RWPE2 (cell line): ENCODE results near the gene NCOA3.
A peak's percentile ranks its signal among the peaks of the same experiment; 100 is the strongest.

ENCODE experiments used
- ATAC-seq: fragments of 200-7000 bp; cut with Tn5 transposase; 3 replicates; pipeline ENCODE4 v1.9.1; 2021; ENCODE audit warnings: low read depth
- DNase-seq: peaks from one replicate; pipeline ENCODE4 v3.0.0-alpha.2; 2020; ENCODE audit warnings: low spot score
- H3K27ac ChIP-seq: fragments of 450-650 bp; 2 replicates; pipeline ENCODE4 v1.5.1; 2017; ENCODE audit warnings: mild to moderate bottlenecking; ENCODE audit not compliant: poor library complexity, severe bottlenecking
- H3K27me3 ChIP-seq: fragments of 250-450 bp; sonication (Bioruptor Pico); 2 replicates; pipeline ENCODE4 v1.5.1; 2021; ENCODE audit warnings: mild to moderate bottlenecking, moderate library complexity; ENCODE audit not compliant: insufficient read depth, poor library complexity, severe bottlenecking
- H3K36me3 ChIP-seq: fragments of 250-450 bp; sonication (Bioruptor Pico); 2 replicates; pipeline ENCODE4 v1.5.1; 2020; ENCODE audit warnings: low read depth, mild to moderate bottlenecking, moderate library complexity
- H3K4me1 ChIP-seq: fragments of 250-450 bp; sonication (Bioruptor Pico); 2 replicates; pipeline ENCODE4 v1.5.1; 2021; ENCODE audit warnings: mild to moderate bottlenecking, moderate library complexity; ENCODE audit not compliant: insufficient read depth, poor library complexity, severe bottlenecking
- H3K4me3 ChIP-seq: fragments of 250-450 bp; sonication (Bioruptor Pico); 2 replicates; pipeline ENCODE4 v1.5.1; 2021; ENCODE audit warnings: mild to moderate bottlenecking, moderate library complexity; ENCODE audit not compliant: severe bottlenecking
- H3K9me3 ChIP-seq: fragments of 250-450 bp; sonication (Bioruptor Pico); 2 replicates; pipeline ENCODE4 v1.5.1; 2021; ENCODE audit warnings: mild to moderate bottlenecking, moderate library complexity; ENCODE audit not compliant: severe bottlenecking
- TF ChIP-seq, protein P1 (sequence below): fragments of 450-650 bp; IDR thresholded peaks from one replicate; pipeline ENCODE4 v1.5.1; 2017; ENCODE audit warnings: mild to moderate bottlenecking, moderate library complexity; ENCODE audit not compliant: poor library complexity, severe bottlenecking

Gene NCOA3

DNA sequence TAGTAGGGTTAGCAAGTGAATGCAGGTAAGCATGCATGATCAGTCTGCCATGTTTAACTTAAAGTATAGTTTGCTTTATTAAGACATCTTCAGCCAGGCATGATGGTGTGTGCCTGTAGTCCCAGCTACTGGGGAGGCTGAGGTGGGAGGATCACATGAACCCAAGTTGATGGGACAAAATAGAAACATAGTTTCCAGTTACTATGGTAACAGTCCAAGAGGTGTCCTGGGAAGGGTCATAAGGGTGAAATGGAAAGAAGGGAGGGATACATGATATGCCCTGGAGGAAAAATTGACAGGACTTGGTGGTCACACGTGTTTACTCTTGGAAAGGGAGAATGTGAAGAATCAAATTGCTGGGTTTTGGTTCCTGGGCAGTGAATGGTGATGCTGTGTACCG is 143.9 kb downstream of the NCOA3 start:
- no peak overlapping the region for H3K27ac ChIP-seq
- TF ChIP-seq, protein P1, sequence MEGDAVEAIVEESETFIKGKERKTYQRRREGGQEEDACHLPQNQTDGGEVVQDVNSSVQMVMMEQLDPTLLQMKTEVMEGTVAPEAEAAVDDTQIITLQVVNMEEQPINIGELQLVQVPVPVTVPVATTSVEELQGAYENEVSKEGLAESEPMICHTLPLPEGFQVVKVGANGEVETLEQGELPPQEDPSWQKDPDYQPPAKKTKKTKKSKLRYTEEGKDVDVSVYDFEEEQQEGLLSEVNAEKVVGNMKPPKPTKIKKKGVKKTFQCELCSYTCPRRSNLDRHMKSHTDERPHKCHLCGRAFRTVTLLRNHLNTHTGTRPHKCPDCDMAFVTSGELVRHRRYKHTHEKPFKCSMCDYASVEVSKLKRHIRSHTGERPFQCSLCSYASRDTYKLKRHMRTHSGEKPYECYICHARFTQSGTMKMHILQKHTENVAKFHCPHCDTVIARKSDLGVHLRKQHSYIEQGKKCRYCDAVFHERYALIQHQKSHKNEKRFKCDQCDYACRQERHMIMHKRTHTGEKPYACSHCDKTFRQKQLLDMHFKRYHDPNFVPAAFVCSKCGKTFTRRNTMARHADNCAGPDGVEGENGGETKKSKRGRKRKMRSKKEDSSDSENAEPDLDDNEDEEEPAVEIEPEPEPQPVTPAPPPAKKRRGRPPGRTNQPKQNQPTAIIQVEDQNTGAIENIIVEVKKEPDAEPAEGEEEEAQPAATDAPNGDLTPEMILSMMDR: no peak
- H3K27me3 ChIP-seq: no peaks in the 10 kb centered on the region
- peaks cover 95% of the 10 kb centered on the region for H3K36me3 ChIP-seq
- no peak overlapping the region for H3K4me3 ChIP-seq
- no peak for DNase-seq
- ATAC-seq: no peak
- no peaks in the 10 kb centered on the region for H3K4me1 ChIP-seq
- no peaks in the 10 kb centered on the region for H3K9me3 ChIP-seq

DNA sequence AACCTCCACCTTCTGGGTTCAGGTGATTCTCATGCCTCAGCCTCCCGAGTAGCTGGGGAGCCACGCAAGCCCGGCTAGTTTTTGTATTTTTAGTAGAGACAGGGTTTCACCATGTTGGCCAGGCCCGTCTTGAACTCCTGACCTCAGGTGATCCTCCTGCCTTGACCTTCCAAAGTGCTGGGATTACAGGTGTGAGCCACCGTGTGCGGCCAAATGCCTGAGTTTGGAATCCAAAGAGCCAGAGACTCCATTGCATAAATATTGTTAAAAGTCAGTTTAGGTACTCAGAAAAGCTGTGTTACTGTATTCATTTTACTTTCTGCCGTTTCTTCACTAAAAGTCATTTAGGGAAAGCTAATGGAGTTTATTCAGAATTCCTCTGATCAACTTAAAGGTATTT is 146.3 kb downstream of the NCOA3 start:
- Histone ChIP-seq H3K4me1 (no peaks in the 10 kb centered on the region), H3K27me3 (no peaks in the 10 kb centered on the region), H3K9me3 (no peaks in the 10 kb centered on the region), H3K4me3 (no peak overlapping the region), H3K36me3 (peaks cover 100% of the 10 kb centered on the region), H3K27ac (no peak overlapping the region)
- ATAC-seq (no peak), DNase-seq (no peak)
- TF ChIP-seq, protein P1: no peak

DNA sequence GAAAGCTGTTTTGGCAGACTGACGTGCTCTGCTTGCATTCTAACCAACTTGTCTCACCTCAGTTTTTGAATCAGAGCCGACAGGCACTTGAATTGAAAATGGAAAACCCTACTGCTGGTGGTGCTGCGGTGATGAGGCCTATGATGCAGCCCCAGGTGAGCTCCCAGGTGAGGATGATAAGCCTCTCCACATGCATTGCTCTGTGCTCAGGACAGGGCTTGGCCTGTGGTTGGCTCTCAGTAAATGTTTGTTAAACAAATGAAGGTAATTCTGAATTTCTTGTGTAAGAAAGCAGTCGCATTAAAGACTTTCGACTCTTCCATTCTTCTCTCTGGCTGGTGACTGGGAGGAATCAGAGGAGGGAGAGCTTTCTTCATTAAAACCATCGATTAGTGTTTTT is 147.3 kb downstream of the NCOA3 start:
- no peak for DNase-seq
- H3K36me3 ChIP-seq: peaks cover 100% of the 10 kb centered on the region
- H3K27ac ChIP-seq: no peak overlapping the region

DNA sequence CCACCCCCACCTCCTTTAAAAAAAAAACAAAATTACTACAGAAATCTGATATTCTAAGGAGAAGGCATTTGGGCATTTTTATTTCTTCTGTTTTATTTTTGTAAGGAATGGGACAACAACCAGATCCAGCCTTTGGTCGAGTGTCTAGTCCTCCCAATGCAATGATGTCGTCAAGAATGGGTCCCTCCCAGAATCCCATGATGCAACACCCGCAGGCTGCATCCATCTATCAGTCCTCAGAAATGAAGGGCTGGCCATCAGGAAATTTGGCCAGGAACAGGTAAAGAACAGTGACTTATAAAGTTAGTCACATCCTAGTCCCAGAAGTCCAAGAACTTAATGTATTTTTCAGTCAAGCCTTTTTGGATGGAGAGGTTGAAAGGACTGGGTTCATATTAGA is 150.6 kb downstream of the NCOA3 start:
- Histone ChIP-seq H3K9me3 (no peaks in the 10 kb centered on the region), H3K4me1 (no peaks in the 10 kb centered on the region), H3K36me3 (peaks cover 100% of the 10 kb centered on the region), H3K27me3 (no peaks in the 10 kb centered on the region), H3K4me3 (no peak overlapping the region), H3K27ac (no peak overlapping the region)
- DNase-seq: no peak
- no peak for ATAC-seq
- TF ChIP-seq, protein P1: no peak

More for the DNA sequence above, 147.3 kb downstream of the NCOA3 start:
- ATAC-seq: no peak
- TF ChIP-seq, protein P1: no peak
- no peak overlapping the region for H3K4me3 ChIP-seq
- no peaks in the 10 kb centered on the region for H3K27me3 ChIP-seq
- H3K9me3 ChIP-seq: no peaks in the 10 kb centered on the region
- H3K4me1 ChIP-seq: no peaks in the 10 kb centered on the region

DNA sequence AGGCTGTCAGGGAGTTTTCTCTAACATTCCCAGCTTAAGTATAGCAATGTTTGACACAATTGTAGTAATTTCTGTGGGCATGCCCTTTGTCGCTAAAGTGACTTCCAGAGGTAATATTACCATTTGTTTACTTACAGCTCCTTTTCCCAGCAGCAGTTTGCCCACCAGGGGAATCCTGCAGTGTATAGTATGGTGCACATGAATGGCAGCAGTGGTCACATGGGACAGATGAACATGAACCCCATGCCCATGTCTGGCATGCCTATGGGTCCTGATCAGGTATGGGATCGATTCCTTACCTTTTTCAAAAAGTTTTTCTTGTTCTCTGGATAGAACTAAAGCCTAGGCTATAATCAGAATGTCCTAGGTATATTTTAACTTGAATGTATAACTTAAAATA is 151.1 kb downstream of the NCOA3 start:
- no peak overlapping the region for H3K4me3 ChIP-seq
- H3K4me1 ChIP-seq: no peaks in the 10 kb centered on the region
- no peak overlapping the region for H3K27ac ChIP-seq
- H3K9me3 ChIP-seq: no peaks in the 10 kb centered on the region
- no peaks in the 10 kb centered on the region for H3K27me3 ChIP-seq
- TF ChIP-seq, protein P1: no peak
- no peak for DNase-seq
- ATAC-seq: 0 out of 3 replicates have a peak, but pooled peaks have one; percentile 13
- peaks cover 100% of the 10 kb centered on the region for H3K36me3 ChIP-seq
